ENCODE data around the gene MRPL43. TPM values are rescaled to one million over a fixed set of nuclear protein-coding genes. Genes with fewer than 3 reads are reported as not detected.

The MRPL43 gene
- total and polyA plus RNA-seq, 12 donors = 43.8 to 123 (median 55.5) TPM

DNA sequence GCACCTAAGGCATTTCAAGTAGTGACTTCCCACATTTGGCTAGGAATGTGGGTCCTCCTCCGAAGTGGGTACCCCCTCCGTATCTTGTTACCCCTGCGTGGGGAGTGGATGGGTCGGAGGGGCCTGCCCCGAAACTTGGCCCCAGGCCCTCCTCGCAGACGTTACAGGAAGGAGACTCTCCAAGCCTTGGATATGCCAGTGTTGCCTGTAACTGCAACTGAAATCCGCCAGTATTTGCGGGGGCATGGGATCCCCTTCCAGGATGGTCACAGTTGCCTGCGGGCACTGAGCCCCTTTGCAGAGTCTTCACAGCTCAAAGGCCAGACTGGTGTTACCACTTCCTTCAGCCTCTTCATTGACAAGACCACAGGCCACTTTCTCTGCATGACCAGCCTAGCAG, 869 bp upstream of the MRPL43 start:
- intact Hi-C loops (cut with DNase I) = loop anchor here in 2 of 10 donors (5.0 kb wide), 2 partner anchors 39 to 44 kb away; partner anchors contain the start of genes PDZD7 (in 1 of the 2) and SFXN3 (in 1 of the 2)
- H3K4me1 ChIP-seq = peaks cover 12 to 34% (median 25%) of the 10 kb centered on the region in 9 donors
- H3K36me3 ChIP-seq = peaks cover 0 to 60% (median 12%) of the 10 kb centered on the region in 9 donors
- DNase-seq (no peak), ATAC-seq (no peak)
- no peaks in the 10 kb centered on the region for H3K9me3 ChIP-seq
- WGBS, 2 donors = 63 to 70% methylated on average over 10 of the region's 10 CpGs
- peak overlapping the region; percentile 63 to 99 (median 84) for H3K4me3 ChIP-seq
- H3K27me3 ChIP-seq = no peaks in the 10 kb centered on the region
- H3K27ac ChIP-seq = no peak overlapping the region
- TF ChIP-seq, protein P1, sequence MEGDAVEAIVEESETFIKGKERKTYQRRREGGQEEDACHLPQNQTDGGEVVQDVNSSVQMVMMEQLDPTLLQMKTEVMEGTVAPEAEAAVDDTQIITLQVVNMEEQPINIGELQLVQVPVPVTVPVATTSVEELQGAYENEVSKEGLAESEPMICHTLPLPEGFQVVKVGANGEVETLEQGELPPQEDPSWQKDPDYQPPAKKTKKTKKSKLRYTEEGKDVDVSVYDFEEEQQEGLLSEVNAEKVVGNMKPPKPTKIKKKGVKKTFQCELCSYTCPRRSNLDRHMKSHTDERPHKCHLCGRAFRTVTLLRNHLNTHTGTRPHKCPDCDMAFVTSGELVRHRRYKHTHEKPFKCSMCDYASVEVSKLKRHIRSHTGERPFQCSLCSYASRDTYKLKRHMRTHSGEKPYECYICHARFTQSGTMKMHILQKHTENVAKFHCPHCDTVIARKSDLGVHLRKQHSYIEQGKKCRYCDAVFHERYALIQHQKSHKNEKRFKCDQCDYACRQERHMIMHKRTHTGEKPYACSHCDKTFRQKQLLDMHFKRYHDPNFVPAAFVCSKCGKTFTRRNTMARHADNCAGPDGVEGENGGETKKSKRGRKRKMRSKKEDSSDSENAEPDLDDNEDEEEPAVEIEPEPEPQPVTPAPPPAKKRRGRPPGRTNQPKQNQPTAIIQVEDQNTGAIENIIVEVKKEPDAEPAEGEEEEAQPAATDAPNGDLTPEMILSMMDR (IDR thresholded peaks at IDR 0.05) = no peak

DNA sequence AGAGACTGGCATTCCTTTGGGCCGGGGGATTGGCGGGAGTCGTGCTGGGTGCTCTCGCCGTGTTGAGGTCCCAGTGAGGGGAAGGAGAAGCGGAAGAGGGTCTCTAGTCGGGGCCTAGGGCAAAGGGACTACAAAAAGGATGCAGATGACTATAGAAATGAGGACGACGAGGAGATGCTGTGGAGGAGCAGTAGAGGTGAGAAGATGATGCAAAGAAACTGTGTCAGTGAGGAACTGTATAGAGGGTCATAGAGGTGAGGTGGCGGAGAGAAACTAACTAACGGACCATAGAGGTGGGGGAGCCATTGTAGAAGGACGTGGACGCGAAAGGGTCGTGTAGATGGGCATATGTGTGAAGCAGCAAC, 370 bp upstream of the MRPL43 start:
- TF ChIP-seq, protein P1 (IDR thresholded peaks at IDR 0.05) = no peak
- H3K27me3 ChIP-seq = no peaks in the 10 kb centered on the region
- ATAC-seq (peak in 3 of 8 donors; percentile 1 to 33 (median 8)), DNase-seq (no peak)
- peaks cover 12 to 34% (median 25%) of the 10 kb centered on the region in 9 donors for H3K4me1 ChIP-seq
- intact Hi-C loops (cut with DNase I) = loop anchor here in 2 of 10 donors (5.0 kb wide), 2 partner anchors 40 to 45 kb away; partner anchors contain the start of genes PDZD7 (in 1 of the 2) and SFXN3 (in 1 of the 2)
- peak overlapping the region; percentile 63 to 99 (median 84) for H3K4me3 ChIP-seq
- no peaks in the 10 kb centered on the region for H3K9me3 ChIP-seq
- peak overlapping the region in 8 of 10 donors; percentile 76 to 90 (median 84) for H3K27ac ChIP-seq
- 1% methylated on average over 15 of the region's 15 CpGs for WGBS, 2 donors
- peaks cover 0 to 60% (median 12%) of the 10 kb centered on the region in 9 donors for H3K36me3 ChIP-seq

DNA sequence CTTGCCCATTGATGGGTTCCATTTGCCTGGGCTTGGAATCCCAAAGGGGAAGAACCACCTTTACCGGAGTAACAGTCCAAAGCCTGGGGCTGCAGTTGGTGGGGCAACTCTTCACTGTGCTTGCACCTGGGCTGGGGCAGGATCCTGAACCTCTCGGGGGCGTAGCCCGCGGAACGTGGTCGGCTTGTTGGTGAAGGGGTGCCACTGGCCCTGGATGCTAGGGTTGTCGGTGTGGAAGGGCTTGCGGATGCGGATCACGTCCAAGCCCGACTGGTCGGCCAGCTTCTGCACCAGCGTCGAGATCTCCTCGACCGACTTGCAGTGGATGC, 710 bp downstream of the MRPL43 start:
- peak in 2 of 8 donors; percentile 1 to 6 for ATAC-seq

DNA sequence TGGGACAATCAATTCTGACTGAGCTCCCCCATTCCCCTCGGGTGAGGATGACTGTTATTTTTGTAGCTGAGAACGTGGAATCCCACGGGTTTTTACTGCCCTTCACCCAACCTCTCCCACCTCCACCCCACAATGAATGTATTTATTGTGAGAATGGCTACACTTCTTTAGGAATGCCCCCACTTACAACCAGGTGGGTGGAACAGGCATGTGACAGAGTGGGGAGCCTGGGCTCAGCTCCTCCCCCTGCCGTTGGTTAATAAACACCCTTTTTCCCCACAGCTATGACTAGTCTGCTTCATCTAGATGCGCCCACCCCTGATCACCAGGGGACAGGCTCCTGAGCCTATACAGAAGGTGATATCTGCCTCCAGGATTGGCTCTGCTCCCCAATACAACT, 2.0 kb downstream of the MRPL43 start:
- intact Hi-C loops (cut with DNase I) = loop anchor here in 2 of 10 donors (5.0 kb wide), 2 partner anchors 42 to 47 kb away; partner anchors contain the start of genes PDZD7 (in 1 of the 2) and SFXN3 (in 1 of the 2)

More for the DNA sequence above, 710 bp downstream of the MRPL43 start:
- Histone ChIP-seq H3K36me3 (peaks cover 0 to 60% (median 18%) of the 10 kb centered on the region in 9 donors), H3K27me3 (no peaks in the 10 kb centered on the region), H3K4me3 (peak overlapping the region; percentile 63 to 99 (median 84)), H3K9me3 (no peaks in the 10 kb centered on the region), H3K27ac (peak overlapping the region in 8 of 10 donors; percentile 76 to 90 (median 84)), H3K4me1 (peaks cover 12 to 34% (median 25%) of the 10 kb centered on the region in 9 donors)
- intact Hi-C loops (cut with DNase I) = loop anchor here in 2 of 10 donors (5.0 kb wide), 2 partner anchors 41 to 46 kb away; partner anchors contain the start of genes PDZD7 (in 1 of the 2) and SFXN3 (in 1 of the 2)
- TF ChIP-seq, protein P1 (IDR thresholded peaks at IDR 0.05) = no peak
- DNase-seq = no peak
- 16 to 19% methylated on average over 17 of the region's 17 CpGs for WGBS, 2 donors

More for the DNA sequence above, 2.0 kb downstream of the MRPL43 start:
- DNase-seq (no peak), ATAC-seq (no peak)
- no peaks in the 10 kb centered on the region for H3K27me3 ChIP-seq
- TF ChIP-seq, protein P1 (IDR thresholded peaks at IDR 0.05) = no peak
- H3K4me1 ChIP-seq = peaks cover 12 to 34% (median 25%) of the 10 kb centered on the region in 9 donors
- no peak overlapping the region for H3K27ac ChIP-seq
- H3K36me3 ChIP-seq = peaks cover 0 to 60% (median 21%) of the 10 kb centered on the region in 9 donors
- H3K4me3 ChIP-seq = no peak overlapping the region
- no peaks in the 10 kb centered on the region for H3K9me3 ChIP-seq
- WGBS, 2 donors = 72 to 74% methylated on average over 5 of the region's 5 CpGs

Data from heart right ventricle (tissue), 16 donors.